NCI-H2107 treated with DMSO at 0.1 percent for 48 hours (cell line): ENCODE results near the gene CCDC142.
"Not testable (repeated sequence)": the region's sequence is repeated elsewhere in the genome, so short reads cannot be mapped to it uniquely, and the experiment has no call there.

Experiments used
- DNase-seq: peaks from one replicate; lab custom pipeline; 2025; ENCODE audit not compliant: unreplicated experiment; lab: John Stamatoyannopoulos, UW

CCDC142 gene

GRCh38 chr2:74442483-74443297 lies 40.1 kb downstream of the CCDC142 start:
- DNase-seq = not testable (repeated sequence)

DNA sequence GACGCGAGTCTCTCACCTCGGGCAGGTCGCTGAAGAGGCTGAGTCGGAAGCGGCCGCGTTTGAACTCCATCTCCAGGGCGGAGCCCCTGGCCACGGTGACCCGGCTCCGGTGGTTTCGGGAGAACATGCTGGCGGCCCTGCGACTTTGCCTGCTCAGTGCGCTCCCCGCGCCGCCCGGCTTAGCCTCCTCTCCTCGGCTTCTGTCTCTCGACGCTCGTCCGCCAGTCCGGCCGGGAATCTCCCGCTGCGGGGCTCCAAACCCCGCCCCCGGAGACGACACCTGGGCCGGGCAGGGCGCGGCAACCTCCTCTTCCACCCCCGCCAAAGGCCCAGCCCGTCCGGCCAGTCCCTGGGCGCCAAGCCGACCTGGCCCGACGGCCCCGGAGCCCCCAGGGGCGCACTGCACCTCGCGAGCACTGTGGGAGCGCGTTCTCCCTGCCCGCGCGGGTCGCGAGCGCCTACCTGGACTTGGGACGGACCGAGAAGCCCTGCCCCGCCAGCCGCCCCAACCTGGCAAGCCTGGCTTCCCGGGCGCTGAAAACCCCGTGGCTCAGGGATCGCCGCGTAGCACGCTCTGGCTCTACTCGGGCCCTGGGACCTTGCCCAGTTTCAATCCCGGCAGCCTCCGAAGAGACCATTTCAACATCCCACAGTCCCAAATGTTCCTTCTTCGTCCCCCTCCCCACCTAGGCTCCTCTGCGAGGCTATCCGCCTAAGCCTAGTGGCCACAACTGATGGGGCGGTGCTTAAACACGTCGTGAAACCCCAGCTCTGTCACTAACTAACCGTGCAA lies 40.9 kb downstream of the CCDC142 start, which contains the start of gene RTKN:
TSS of gene RTKN (minus strand) at position 248 of the 793 bp plus-strand sequence. CDS start at position 127, 121 bp downstream.
- no peak for DNase-seq

DNA sequence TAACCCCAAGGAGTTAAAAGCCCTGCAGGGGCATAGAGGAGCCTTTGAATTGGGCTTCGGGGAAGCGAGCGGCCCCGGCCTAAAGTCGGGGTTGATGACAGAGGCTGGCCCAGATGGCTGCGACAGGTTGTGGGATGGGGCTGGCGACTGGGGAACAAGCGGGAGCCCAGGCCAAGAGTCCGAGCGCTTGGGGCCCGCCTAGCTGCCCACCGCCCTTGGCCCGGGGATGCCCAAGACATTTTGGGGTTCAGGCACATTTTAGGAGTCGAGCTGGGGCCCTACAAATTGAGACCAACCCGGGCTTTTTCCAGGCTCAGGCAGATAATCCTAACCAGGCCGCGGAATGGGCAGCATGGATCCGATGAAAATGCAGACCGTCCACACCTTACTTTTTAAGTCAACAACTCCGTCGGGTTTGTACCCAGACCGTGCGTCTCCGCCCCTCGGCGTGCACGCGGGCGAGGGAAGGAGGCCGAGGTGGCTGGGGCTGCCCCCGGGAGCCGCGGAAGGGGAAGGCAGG lies 41.6 kb downstream of the CCDC142 start:
- DNase-seq = no peak

DNA sequence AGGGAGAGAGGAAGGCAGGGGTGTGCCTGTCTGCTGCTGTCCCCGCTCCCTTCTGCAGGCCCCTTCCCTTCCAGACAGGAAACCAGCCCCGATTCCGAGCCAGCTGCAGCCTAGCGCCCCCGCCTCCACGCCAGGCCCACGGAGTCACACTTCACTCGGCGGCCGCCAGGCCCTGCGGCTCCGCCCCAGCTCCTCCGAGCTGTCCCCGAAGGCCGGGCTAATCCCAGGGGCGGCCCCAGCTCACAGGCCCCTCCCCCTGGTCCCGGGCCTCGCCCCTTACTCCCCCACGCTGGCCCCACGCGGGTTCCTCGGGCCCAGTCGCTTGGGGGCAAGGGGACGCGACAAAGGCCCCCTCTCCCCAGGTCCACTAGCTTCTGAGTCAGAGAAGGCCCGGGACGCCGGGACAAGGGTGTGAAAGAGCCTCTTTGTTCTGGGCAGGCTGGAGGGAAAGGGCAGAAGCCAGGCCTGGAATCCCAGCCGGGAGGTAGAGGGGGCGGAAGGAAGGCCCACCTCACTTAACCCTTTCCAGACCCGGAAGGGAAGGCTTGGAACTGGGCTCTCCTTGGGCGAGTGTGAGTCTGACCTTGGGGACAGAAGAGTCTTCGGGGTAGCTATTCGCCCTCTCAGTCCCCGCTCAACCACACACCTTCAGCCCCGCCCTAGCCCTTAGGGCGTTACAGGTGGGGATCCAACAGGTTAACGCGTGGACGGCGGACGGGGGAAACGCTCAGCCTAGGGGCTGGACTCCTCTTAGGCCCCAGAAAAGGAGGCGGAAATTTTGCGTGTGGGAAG lies 42.2 kb downstream of the CCDC142 start:
- DNase-seq = no peak

GRCh38 chr2:74439803-74440377 lies 42.9 kb downstream of the CCDC142 start:
- DNase-seq = no peak

GRCh38 chr2:74439373-74439772 lies 43.4 kb downstream of the CCDC142 start:
- no peak for DNase-seq

- DNase-seq = no peak
Measured at GRCh38 chr2:74438248-74438647, 44.5 kb downstream of the CCDC142 start.

- DNase-seq = no peak
Measured at GRCh38 chr2:74436848-74437695, 45.7 kb downstream of the CCDC142 start.

DNA sequence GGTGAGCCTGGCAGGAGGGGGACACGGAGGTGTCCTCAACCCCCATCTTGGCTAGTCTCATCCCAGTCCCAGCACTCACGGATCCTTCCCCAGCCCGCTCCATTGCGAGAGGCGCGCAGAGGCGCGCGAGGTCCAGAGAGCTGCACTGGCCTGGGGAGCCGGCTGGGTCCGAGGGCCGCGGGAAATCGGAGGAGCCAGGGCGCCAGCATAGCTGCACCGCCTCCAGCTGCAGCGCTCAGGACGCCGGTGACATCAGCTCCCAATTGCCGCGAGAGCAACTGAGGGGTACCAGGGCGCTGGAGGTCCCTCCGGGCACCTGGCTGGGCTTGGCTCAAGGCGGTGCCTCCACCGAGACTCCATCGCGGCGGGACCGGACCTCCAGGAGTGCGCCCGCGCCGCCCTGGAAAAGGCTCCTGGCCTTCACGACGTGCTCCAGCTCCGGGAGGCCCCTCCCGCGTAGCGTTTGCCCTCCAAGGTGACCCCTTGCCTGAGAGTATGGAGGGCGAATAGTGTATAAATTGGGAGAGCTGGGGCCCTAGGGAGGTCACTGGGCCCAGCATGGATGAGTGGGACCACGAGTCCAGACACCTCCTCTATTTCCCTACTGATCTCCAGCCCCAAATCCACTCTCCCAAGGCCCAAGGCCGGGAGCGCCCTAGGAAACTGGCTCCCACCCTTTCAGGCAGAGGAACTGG lies 46.5 kb downstream of the CCDC142 start:
- DNase-seq = no peak

DNA sequence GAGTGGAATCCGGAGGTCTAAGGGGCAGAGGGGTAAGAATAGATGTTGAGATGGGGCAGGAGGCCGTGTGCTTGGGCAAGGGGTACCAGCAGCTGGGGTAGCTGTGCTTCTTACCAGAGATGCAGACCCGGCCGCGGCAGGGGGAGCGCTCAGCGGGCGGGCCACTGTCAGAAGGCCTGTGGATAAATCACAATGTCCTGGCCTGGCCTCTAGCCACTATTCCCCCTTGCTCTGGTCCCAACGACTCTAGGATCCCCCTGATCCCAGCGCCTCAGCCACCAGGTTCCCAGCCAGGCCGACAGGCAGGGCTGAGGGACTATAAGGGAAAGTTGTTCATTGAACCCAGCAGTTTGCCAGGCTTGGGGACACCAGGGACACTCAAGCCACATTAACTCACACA lies 52.3 kb downstream of the CCDC142 start:
- no peak for DNase-seq

GRCh38 chr2:74429487-74430451 lies 53.0 kb downstream of the CCDC142 start:
- no peak for DNase-seq

GRCh38 chr2:74428675-74429074 lies 54.1 kb downstream of the CCDC142 start:
- no peak for DNase-seq

DNA sequence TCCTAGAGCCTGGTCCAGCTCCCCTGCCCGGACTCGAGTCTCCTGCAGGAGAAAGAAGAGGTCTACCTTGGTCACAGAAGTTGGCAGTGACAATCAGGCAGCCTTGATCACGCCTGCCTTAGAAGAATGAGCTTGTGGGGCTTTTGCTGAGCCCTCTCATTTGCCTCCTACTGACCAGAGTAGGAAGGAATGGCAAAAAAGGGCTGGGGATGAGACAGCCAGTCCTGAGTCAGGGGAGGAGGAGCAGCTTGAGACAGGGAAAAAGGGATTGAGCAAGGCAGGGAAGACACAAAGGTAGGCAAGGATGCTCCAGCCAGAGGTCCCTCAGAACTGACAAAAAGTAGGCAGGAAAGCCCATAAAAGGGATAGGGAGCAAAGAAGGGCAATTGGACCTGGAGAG lies 55.2 kb downstream of the CCDC142 start:
- DNase-seq = no peak

- no peak for DNase-seq
Measured at GRCh38 chr2:74426181-74426758, 56.5 kb downstream of the CCDC142 start.

GRCh38 chr2:74425523-74425922 lies 57.3 kb downstream of the CCDC142 start:
- DNase-seq = no peak

DNA sequence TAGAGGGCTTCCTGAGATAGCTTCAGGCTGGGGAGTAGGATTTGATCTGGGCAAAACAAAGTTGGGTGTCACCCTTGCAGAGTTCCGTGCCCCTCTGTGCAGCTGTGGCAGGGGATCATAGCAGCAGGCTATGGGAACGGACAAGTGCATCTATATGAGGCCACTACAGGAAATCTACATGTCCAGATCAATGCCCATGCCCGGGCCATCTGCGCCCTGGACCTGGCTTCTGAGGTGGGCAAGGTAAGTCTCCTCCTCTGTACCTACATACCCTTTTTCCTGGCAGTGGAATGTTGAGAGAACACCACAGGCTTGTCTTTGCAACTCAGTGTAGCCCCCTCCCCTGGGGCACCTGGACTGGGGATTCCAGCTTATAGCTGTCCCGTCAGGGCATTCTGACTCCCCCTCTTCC lies 57.8 kb downstream of the CCDC142 start:
- DNase-seq = no peak

- DNase-seq = no peak
Measured at GRCh38 chr2:74424139-74424992, 58.4 kb downstream of the CCDC142 start.
